ENCODE results near the gene SORBS1. TPM values are rescaled to one million over a fixed set of nuclear protein-coding genes. Genes with fewer than 3 reads are reported as not detected.
"Not testable (repeated sequence)": the region's sequence is repeated elsewhere in the genome, so short reads cannot be mapped to it uniquely, and the experiment has no call there.

SORBS1 gene
- total RNA-seq, 2 experiments from 2014 or later, result 0.71 to 0.72 TPM

- H3K4me1 Mint-ChIP-seq, result no peaks in the 10 kb centered on the region
- H3K27me3 Mint-ChIP-seq, result peaks cover 11% of the 10 kb centered on the region
- H3K36me3 Mint-ChIP-seq, result no peaks in the 10 kb centered on the region
- POLR2A ChIA-PET, result no interaction called here
- H3K27ac Mint-ChIP-seq, result no peak overlapping the region
- no peaks in the 10 kb centered on the region for H3K9me3 Mint-ChIP-seq
- no peak for ATAC-seq (ENCODE audit: low read depth)
- no peak for DNase-seq
- no peak overlapping the region for H3K4me3 Mint-ChIP-seq
Measured at GRCh38 chr10:95350219-95350829, 210.8 kb downstream of the SORBS1 start.

GRCh38 chr10:95347402-95347766 lies 213.8 kb downstream of the SORBS1 start:
- ATAC-seq (ENCODE audit: low read depth); H3K4me3 Mint-ChIP-seq; H3K36me3 Mint-ChIP-seq; DNase-seq; POLR2A ChIA-PET; H3K27ac Mint-ChIP-seq; H3K4me1 Mint-ChIP-seq; H3K9me3 Mint-ChIP-seq: not testable (repeated sequence)
- peaks cover 11% of the 10 kb centered on the region for H3K27me3 Mint-ChIP-seq

DNA sequence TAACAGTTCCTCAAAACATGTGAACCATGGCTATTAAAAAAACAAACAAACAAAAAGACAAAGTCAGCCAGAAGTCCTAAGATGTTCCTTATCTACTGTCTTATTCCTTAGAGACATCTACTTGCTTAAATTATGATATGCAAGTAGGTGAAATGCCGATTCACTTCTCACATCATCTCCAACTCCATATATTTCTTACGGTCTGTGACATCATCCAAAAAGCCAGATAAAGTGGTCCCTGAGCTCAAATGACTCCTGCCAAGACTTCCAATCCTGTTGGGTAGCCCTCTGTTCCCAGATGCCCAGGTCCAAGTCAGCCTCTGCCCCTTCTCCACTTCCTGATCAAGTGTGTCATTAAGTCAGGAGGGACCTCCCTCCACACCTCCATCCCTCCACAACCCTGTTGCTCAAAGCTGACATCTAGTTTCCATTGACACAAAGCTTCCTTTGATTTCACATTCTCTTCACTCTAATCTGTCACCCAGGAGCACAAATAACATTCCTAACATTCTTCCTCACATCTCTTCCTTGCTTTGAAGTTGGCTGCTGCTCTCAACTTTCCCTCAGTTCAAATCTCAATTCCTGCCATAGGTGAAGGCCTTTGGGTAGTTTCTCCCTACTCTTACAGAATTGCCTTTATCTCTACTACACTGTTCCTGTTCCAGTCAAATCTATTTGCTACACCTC lies 214.3 kb downstream of the SORBS1 start:
- DNase-seq (no peak), ATAC-seq (ENCODE audit: low read depth) (no peak)
- no peaks in the 10 kb centered on the region for H3K4me1 Mint-ChIP-seq
- H3K27ac Mint-ChIP-seq, result no peak overlapping the region
- POLR2A ChIA-PET, result no interaction called here
- H3K9me3 Mint-ChIP-seq, result no peaks in the 10 kb centered on the region
- H3K4me3 Mint-ChIP-seq, result no peak overlapping the region
- H3K27me3 Mint-ChIP-seq, result peaks cover 11% of the 10 kb centered on the region
- no peaks in the 10 kb centered on the region for H3K36me3 Mint-ChIP-seq

DNA sequence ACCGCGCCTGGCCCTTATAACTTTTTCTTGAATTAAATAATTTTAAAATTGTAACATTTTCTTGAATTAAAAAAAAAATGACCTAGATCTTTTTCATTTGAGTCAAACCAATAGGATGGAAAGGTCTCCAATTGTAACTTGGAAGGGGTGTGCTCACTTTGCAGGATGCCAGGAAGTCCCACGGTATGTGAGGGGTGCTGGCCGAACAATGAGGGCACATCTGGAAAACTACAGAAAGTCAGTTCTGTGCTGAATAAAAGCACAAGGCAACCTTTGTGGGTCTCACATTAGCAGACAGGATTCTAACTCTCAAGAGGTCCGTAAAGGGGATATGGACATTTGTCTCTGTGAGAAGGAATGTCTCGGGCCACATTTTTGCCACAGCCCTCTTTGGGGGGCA lies 217.6 kb downstream of the SORBS1 start:
- Mint-ChIP-seq H3K4me3 (no peak overlapping the region), H3K9me3 (no peaks in the 10 kb centered on the region), H3K4me1 (no peaks in the 10 kb centered on the region), H3K27ac (no peak overlapping the region), H3K27me3 (peaks cover 10% of the 10 kb centered on the region), H3K36me3 (no peaks in the 10 kb centered on the region)
- DNase-seq (no peak), ATAC-seq (ENCODE audit: low read depth) (no peak)
- POLR2A ChIA-PET, result no interaction called here

- no peak for ATAC-seq (ENCODE audit: low read depth)
- Mint-ChIP-seq H3K27ac (no peak overlapping the region), H3K4me3 (no peak overlapping the region), H3K27me3 (peaks cover 7% of the 10 kb centered on the region), H3K36me3 (no peaks in the 10 kb centered on the region), H3K4me1 (no peaks in the 10 kb centered on the region), H3K9me3 (no peaks in the 10 kb centered on the region)
- no peak for DNase-seq
- POLR2A ChIA-PET, result no interaction called here
Measured at GRCh38 chr10:95341716-95342130, 219.4 kb downstream of the SORBS1 start.

- ATAC-seq (ENCODE audit: low read depth), result no peak
- H3K36me3 Mint-ChIP-seq, result no peaks in the 10 kb centered on the region
- H3K27ac Mint-ChIP-seq, result no peak overlapping the region
- H3K4me1 Mint-ChIP-seq, result no peaks in the 10 kb centered on the region
- POLR2A ChIA-PET, result no interaction called here
- no peak overlapping the region for H3K4me3 Mint-ChIP-seq
- H3K27me3 Mint-ChIP-seq, result no peaks in the 10 kb centered on the region
- DNase-seq, result no peak
- H3K9me3 Mint-ChIP-seq, result no peaks in the 10 kb centered on the region
Measured at GRCh38 chr10:95339863-95340262, 221.3 kb downstream of the SORBS1 start.

DNA sequence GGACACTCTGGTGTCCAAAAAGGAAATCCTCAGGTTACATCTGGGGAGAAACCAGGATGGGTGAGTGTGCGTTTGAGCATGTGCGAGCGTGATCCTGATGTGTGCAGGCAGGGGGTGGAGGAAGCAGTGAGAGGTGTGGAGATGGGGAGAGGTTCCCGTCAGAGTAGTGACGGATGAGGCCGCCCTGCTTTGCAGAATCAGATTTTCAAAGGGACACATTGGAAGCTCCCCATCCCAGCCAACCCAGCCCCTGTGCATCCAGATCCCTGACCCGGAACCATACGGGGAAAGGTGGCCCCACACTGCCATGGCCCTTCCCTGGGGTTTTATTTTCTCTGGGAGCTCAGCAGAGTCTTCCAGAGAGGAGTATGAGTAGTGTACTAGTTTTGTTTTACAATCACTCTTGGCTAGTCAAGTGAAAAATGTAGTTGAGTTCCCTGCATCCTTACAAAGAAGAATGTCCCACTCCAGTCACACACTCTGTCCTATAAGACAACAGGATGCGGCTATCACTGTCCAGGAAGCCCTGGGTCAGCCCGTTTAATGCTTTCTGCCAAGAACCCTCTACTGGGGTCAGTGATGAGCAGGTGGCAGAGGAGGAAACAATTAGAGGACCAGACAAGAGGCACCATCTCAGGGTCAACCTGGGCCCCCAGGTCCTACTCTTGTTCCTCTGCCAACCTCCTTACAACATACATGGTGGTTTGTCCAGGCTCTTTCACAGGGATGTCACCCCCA lies 223.6 kb downstream of the SORBS1 start:
- no peaks in the 10 kb centered on the region for H3K4me1 Mint-ChIP-seq
- H3K9me3 Mint-ChIP-seq, result no peaks in the 10 kb centered on the region
- H3K27ac Mint-ChIP-seq, result no peak overlapping the region
- POLR2A ChIA-PET, result no interaction called here
- ATAC-seq (ENCODE audit: low read depth) (no peak), DNase-seq (no peak)
- H3K36me3 Mint-ChIP-seq, result no peaks in the 10 kb centered on the region
- no peaks in the 10 kb centered on the region for H3K27me3 Mint-ChIP-seq
- H3K4me3 Mint-ChIP-seq, result no peak overlapping the region

DNA sequence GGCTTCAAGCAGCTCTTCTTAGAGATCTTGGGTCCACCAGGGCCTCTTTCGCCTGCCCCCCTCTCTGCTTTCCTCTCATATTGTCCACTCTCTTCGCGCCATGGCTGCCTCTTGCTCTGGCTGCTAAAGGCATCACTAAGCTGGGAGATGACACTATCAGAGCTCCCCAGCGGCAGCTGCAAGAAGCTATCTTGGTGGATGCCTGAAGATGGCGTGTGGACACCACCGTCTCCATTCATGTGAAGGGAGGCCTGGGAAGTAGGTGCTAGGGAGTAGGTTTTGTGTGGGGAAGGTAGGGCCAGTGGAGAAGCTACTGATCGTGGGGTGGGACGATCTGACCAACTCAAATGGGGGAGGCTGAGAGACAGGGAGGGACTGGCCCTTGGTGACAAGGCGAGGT lies 224.5 kb downstream of the SORBS1 start:
- no peaks in the 10 kb centered on the region for H3K27me3 Mint-ChIP-seq
- H3K4me1 Mint-ChIP-seq, result no peaks in the 10 kb centered on the region
- no peak overlapping the region for H3K27ac Mint-ChIP-seq
- ATAC-seq (ENCODE audit: low read depth), result no peak
- DNase-seq, result no peak
- POLR2A ChIA-PET, result no interaction called here
- H3K4me3 Mint-ChIP-seq, result no peak overlapping the region
- H3K9me3 Mint-ChIP-seq, result no peaks in the 10 kb centered on the region
- no peaks in the 10 kb centered on the region for H3K36me3 Mint-ChIP-seq

DNA sequence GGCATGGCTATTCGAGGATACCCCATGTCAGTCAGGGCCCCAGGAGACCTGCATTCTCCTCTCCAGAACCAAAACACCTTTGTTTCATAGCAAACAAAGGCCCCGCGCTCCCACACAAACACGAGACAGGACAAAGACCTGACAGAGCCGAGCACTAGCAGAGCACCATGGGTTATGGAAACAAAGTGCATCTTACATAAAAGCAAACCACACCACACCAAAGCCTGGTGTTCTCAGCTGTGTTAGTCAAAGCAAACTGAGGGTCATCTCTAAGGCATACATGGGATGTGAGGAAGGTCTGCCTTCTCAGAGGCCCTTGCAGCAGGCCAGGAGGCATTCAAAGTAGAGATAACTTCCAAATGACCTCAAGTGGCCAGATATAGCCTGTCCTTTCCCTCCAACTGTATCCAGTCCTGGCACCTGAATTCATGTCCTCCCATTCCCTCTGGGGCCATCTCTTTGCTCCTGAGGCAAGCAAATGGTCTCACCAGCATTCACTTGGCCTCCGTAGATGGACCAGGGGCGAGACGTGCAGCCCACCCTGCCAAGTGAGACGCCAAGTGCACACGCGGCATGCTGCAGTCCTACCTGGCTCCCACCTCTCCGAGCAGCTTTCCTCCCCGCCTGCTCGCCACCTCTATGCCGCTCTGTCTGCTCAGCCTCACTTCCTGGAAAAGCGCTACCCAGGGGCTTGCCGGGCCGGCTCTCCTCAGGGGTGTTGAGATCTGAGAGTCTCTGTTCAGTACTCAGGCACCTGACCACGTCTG lies 225.1 kb downstream of the SORBS1 start:
- no peak overlapping the region for H3K4me3 Mint-ChIP-seq
- H3K36me3 Mint-ChIP-seq, result no peaks in the 10 kb centered on the region
- H3K4me1 Mint-ChIP-seq, result no peaks in the 10 kb centered on the region
- no peaks in the 10 kb centered on the region for H3K27me3 Mint-ChIP-seq
- H3K27ac Mint-ChIP-seq, result no peak overlapping the region
- H3K9me3 Mint-ChIP-seq, result no peaks in the 10 kb centered on the region
- ATAC-seq (ENCODE audit: low read depth) (no peak), DNase-seq (no peak)
- POLR2A ChIA-PET, result no interaction called here

GRCh38 chr10:95334805-95335144 lies 226.4 kb downstream of the SORBS1 start:
- no peaks in the 10 kb centered on the region for H3K4me1 Mint-ChIP-seq
- POLR2A ChIA-PET, result no interaction called here
- no peak for ATAC-seq (ENCODE audit: low read depth)
- no peaks in the 10 kb centered on the region for H3K9me3 Mint-ChIP-seq
- no peak overlapping the region for H3K4me3 Mint-ChIP-seq
- no peak overlapping the region for H3K27ac Mint-ChIP-seq
- H3K27me3 Mint-ChIP-seq, result no peaks in the 10 kb centered on the region
- DNase-seq, result no peak
- no peaks in the 10 kb centered on the region for H3K36me3 Mint-ChIP-seq

- Mint-ChIP-seq H3K4me3 (no peak overlapping the region), H3K4me1 (no peaks in the 10 kb centered on the region)
- no peak for DNase-seq
Measured at GRCh38 chr10:95333997-95334804, 227.0 kb downstream of the SORBS1 start.

GRCh38 chr10:95332666-95333249 lies 228.4 kb downstream of the SORBS1 start:
- POLR2A ChIA-PET, result no interaction called here
- Mint-ChIP-seq H3K4me1 (peaks cover 2% of the 10 kb centered on the region), H3K27me3 (peaks cover 8% of the 10 kb centered on the region), H3K27ac (no peak overlapping the region), H3K9me3 (no peaks in the 10 kb centered on the region), H3K4me3 (no peak overlapping the region), H3K36me3 (no peaks in the 10 kb centered on the region)
- DNase-seq (no peak), ATAC-seq (ENCODE audit: low read depth) (no peak)

More at GRCh38 chr10:95333997-95334804, 227.0 kb downstream of the SORBS1 start:
- POLR2A ChIA-PET, result no interaction called here
- no peak overlapping the region for H3K27ac Mint-ChIP-seq
- no peaks in the 10 kb centered on the region for H3K9me3 Mint-ChIP-seq
- H3K36me3 Mint-ChIP-seq, result no peaks in the 10 kb centered on the region
- no peak for ATAC-seq (ENCODE audit: low read depth)
- H3K27me3 Mint-ChIP-seq, result no peaks in the 10 kb centered on the region
